HCT116 (cell line): ENCODE measurements around the gene AHSA1. TPM values are rescaled to one million over a fixed set of nuclear protein-coding genes. Genes with fewer than 3 reads are reported as not detected.

ENCODE experiments used
- ATAC-seq: fragments of 200-7000 bp; cut with Tn5 transposase; 2 replicates; pipeline ENCODE4 v1.9.1; 2020; ENCODE audit warnings: mild to moderate bottlenecking, moderate library complexity
- BruUV-seq: library from RNA; stranded (reverse); fragments of 400-500 nt; replicated peaks from 2 replicates; lab custom pipeline; 2021; lab: Mats Ljungman, UMichigan
- CTCF ChIA-PET: fragments of 300-600 bp; sonication (Branson Sonifier 250); formaldehyde crosslinking; loops from one replicate; lab custom pipeline; 2021; ENCODE audit warnings: antibody characterized with exemption; lab: Charles Lee
- POLR2A ChIA-PET: fragments of 300-600, 350-600 bp; sonication (Branson Sonifier 250); formaldehyde crosslinking; loops from one replicate; lab custom pipeline; 2021; ENCODE audit warnings: antibody characterized with exemption; lab: Charles Lee
- RAD21 ChIA-PET, 2 experiments: fragments of 300-600 bp; sonication (Branson Sonifier 250); formaldehyde crosslinking; loops; one replicate each; lab custom pipeline; 2023; ENCODE audit warnings: low total read pairs in 2 of 2; ENCODE audit not compliant: uncharacterized antibody in 2 of 2, unreplicated experiment in 2 of 2, low non-redundant PET in 1 of 2; lab: Charles Lee
- DNase-seq: peaks from one replicate; pipeline ENCODE4 v3.0.0-alpha.2; 2010; ENCODE audit warnings: low read depth, low spot score
- H2AFZ ChIP-seq: fragments of 200-600 bp; shearing (Covaris generic), sonication (generic); 2 replicates; pipeline ENCODE4 v1.6.1; 2017; ENCODE audit warnings: low read depth, mixed run types, mixed read lengths, antibody characterized with exemption, low read length; ENCODE audit not compliant: poor library complexity, severe bottlenecking
- H3K27ac ChIP-seq: 2 replicates; pipeline ENCODE4 v1.5.1; 2012; ENCODE audit warnings: low read depth, low read length
- H3K27me3 ChIP-seq: fragments of 200-600 bp; sonication (generic); 2 replicates; pipeline ENCODE4 v1.6.1; 2016; ENCODE audit warnings: mixed run types, low read length, mixed read lengths; ENCODE audit not compliant: insufficient read depth
- H3K36me3 ChIP-seq, 2 experiments: fragments of 200-500 bp in 1 of 2; fragments of 200-600 bp in 1 of 2; sonication (Bioruptor generic) in 1 of 2; sonication (generic) in 1 of 2; 2 replicates each; pipeline versions ENCODE4 v1.5.1 to v1.6.1; 2014 to 2016; ENCODE audit warnings: low read length in 2 of 2, inconsistent platforms in 1 of 2, mixed read lengths in 1 of 2, mixed run types in 1 of 2; ENCODE audit not compliant: insufficient read depth in 2 of 2, control insufficient read depth in 1 of 2
- H3K4me1 ChIP-seq, 2 experiments: fragments of 200-600 bp in 1 of 2; sonication (generic) in 1 of 2; 2 replicates each; pipeline versions ENCODE4 v1.5.1 to v1.6.1; 2012 to 2017; ENCODE audit warnings: low read length in 2 of 2, inconsistent platforms in 1 of 2, mild to moderate bottlenecking in 1 of 2, mixed read lengths in 1 of 2, mixed run types in 1 of 2, moderate library complexity in 1 of 2; ENCODE audit not compliant: insufficient read depth in 2 of 2, control insufficient read depth in 1 of 2
- H3K4me2 ChIP-seq: fragments of 200-600 bp; sonication (generic); 2 replicates; pipeline ENCODE4 v1.6.1; 2017; ENCODE audit warnings: mixed run types, low read length, mixed read lengths
- H3K4me3 ChIP-seq, 2 experiments: fragments of 200-600 bp in 1 of 2; sonication (generic) in 1 of 2; replicated peaks in 1 of 2; 2 replicates each; pipeline ENCODE4 v1.5.1; 2011 to 2016; ENCODE audit warnings: low read length in 2 of 2, control low read depth in 1 of 2, low read depth in 1 of 2, mild to moderate bottlenecking in 1 of 2, mixed read lengths in 1 of 2, mixed run types in 1 of 2
- H3K79me2 ChIP-seq: fragments of 200-600 bp; sonication (generic); 2 replicates; pipeline ENCODE4 v1.6.1; 2017; ENCODE audit warnings: mild to moderate bottlenecking, mixed run types, low read length, moderate library complexity, mixed read lengths; ENCODE audit not compliant: insufficient read depth
- H3K9ac ChIP-seq: fragments of 200-600 bp; sonication (generic); 2 replicates; pipeline ENCODE4 v1.6.1; 2016; ENCODE audit warnings: low read length, mixed read lengths
- H3K9me2 ChIP-seq: fragments of 200-600 bp; sonication (generic), shearing (Covaris generic); 2 replicates; pipeline ENCODE4 v1.6.1; 2017; ENCODE audit warnings: mixed run types, mild to moderate bottlenecking, moderate library complexity; ENCODE audit not compliant: insufficient read depth
- H3K9me3 ChIP-seq, 2 experiments: fragments of 200-500 bp in 1 of 2; fragments of 200-600 bp in 1 of 2; sonication (Bioruptor generic) in 1 of 2; sonication (generic) in 1 of 2; 2 replicates each; pipeline ENCODE4 v1.6.1; 2014 to 2017; ENCODE audit warnings: low read length in 2 of 2, mixed read lengths in 2 of 2, inconsistent platforms in 1 of 2, low read depth in 1 of 2, mild to moderate bottlenecking in 1 of 2, mixed run types in 1 of 2, moderate library complexity in 1 of 2; ENCODE audit not compliant: control insufficient read depth in 1 of 2, insufficient read depth in 1 of 2
- H4K20me1 ChIP-seq: fragments of 200-600 bp; sonication (generic), shearing (Covaris generic); 2 replicates; pipeline ENCODE4 v1.6.1; 2017; ENCODE audit warnings: mixed run types, mild to moderate bottlenecking, moderate library complexity; ENCODE audit not compliant: insufficient read depth
- CBX3 ChIP-seq: IDR thresholded peaks from 2 replicates; pipeline ENCODE4 v1.6.1; 2012; ENCODE audit warnings: low read depth
- CTCF ChIP-seq, 3 experiments: fragments of 200-600 bp in 1 of 3; sonication (generic) in 1 of 3; IDR thresholded peaks in 2 of 3; conservative IDR thresholded peaks in 1 of 3; 2 replicates each; pipeline ENCODE4 v1.5.1; 2012 to 2017; ENCODE audit warnings: low read depth in 2 of 3, low read length in 2 of 3, antibody characterized with exemption in 1 of 3, borderline replicate concordance in 1 of 3, control low read depth in 1 of 3, mild to moderate bottlenecking in 1 of 3, mixed read lengths in 1 of 3, mixed run types in 1 of 3, moderate library complexity in 1 of 3; ENCODE audit not compliant: insufficient read depth in 1 of 3
- RAD21 ChIP-seq: IDR thresholded peaks from 2 replicates; pipeline ENCODE4 v1.6.1; 2012; ENCODE audit warnings: low read depth, mild to moderate bottlenecking
- SRF ChIP-seq: IDR thresholded peaks from 2 replicates; pipeline ENCODE4 v1.6.1; 2012; ENCODE audit warnings: low read depth
- intact Hi-C: fragments of 100-400 bp; cut with micrococcal nuclease; formaldehyde crosslinking; loops from 2 replicates; pipeline ENCODE4 v1.10.0; 2022
- total RNA-seq: library from RNA; stranded (reverse); gene quantifications from one replicate; pipeline ENCODE4 v1.2.1, GENCODE V29; 2021; ENCODE audit not compliant: unreplicated experiment

AHSA1 gene
- total RNA-seq, 1 experiment from 2014 or later: 222 TPM

- no peak for TF ChIP-seq CTCF (IDR thresholded peaks at IDR 0.05 in 2 of 3, conservative IDR thresholded peaks at IDR 0.05 in 1 of 3; ENCODE audit: borderline replicate concordance in 1 of 3, insufficient read depth in 1 of 3, low read depth in 2 of 3, low read length in 2 of 3)
These were observed 12.5 kb downstream of the AHSA1 start (continued) for GRCh38 chr14:77470224-77470870.

- Histone ChIP-seq H3K9ac (no peak overlapping the region), H2AFZ (no peak overlapping the region), H3K27ac (no peak overlapping the region), H3K4me2 (no peak overlapping the region), H3K4me3 (no peak overlapping the region), H3K9me3 (no peaks in the 10 kb centered on the region), H4K20me1 (no peaks in the 10 kb centered on the region), H3K4me1 (no peaks in the 10 kb centered on the region), H3K27me3 (0 out of 2 replicates have a peak, but pooled peaks cover 4% of the 10 kb centered on the region), H3K79me2 (no peaks in the 10 kb centered on the region), H3K9me2 (no peaks in the 10 kb centered on the region), H3K36me3 (peaks cover 2 to 8% of the 10 kb centered on the region in 2 experiments; a peak in 2 of 4 replicates)
- no peak for DNase-seq
- TF ChIP-seq CBX3 (no peak), SRF (no peak), RAD21 (no peak)
- no peak for ATAC-seq
- ChIA-PET CTCF (interaction anchor here (0.8 kb wide), 1 partner anchor 15 kb away, joined by 3 read pairs; no protein-coding TSS in a partner anchor), POLR2A (no interaction called here), RAD21 (no interaction called here)
- intact Hi-C loops: no loop called here
- no TSS peak for BruUV-seq
These were observed 16.0 kb downstream of the AHSA1 start for GRCh38 chr14:77473921-77474320.
